Measurements from ENCODE around the gene TCL1B.

- TF ChIP-seq POLR2AphosphoS5 (IDR thresholded peaks at IDR 0.05), result no peak
- TF ChIP-seq, protein P1, sequence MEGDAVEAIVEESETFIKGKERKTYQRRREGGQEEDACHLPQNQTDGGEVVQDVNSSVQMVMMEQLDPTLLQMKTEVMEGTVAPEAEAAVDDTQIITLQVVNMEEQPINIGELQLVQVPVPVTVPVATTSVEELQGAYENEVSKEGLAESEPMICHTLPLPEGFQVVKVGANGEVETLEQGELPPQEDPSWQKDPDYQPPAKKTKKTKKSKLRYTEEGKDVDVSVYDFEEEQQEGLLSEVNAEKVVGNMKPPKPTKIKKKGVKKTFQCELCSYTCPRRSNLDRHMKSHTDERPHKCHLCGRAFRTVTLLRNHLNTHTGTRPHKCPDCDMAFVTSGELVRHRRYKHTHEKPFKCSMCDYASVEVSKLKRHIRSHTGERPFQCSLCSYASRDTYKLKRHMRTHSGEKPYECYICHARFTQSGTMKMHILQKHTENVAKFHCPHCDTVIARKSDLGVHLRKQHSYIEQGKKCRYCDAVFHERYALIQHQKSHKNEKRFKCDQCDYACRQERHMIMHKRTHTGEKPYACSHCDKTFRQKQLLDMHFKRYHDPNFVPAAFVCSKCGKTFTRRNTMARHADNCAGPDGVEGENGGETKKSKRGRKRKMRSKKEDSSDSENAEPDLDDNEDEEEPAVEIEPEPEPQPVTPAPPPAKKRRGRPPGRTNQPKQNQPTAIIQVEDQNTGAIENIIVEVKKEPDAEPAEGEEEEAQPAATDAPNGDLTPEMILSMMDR (IDR thresholded peaks at IDR 0.05), result no peak
Measured at GRCh38 chr14:95683793-95684192, 2.4 kb upstream of the TCL1B start.
